ENCODE data around the gene PHLDB1.

Gene PHLDB1

GRCh38 chr11:118659314-118659952 lies 52.0 kb downstream of the PHLDB1 start:
- no peak overlapping the region for H3K27ac ChIP-seq (ENCODE audit: insufficient read depth, low read depth, low read length, poor library complexity, severe bottlenecking)
- H3K4me3 ChIP-seq (ENCODE audit: insufficient read depth, low read depth, low read length), result no peak overlapping the region
- no peaks in the 10 kb centered on the region for H3K9me3 ChIP-seq (ENCODE audit: control insufficient read depth, low read length)
- peaks cover 11% of the 10 kb centered on the region for H3K36me3 ChIP-seq (ENCODE audit: control insufficient read depth, insufficient read depth, low read length)
- peaks cover 12% of the 10 kb centered on the region for H3K4me1 ChIP-seq (ENCODE audit: control insufficient read depth, insufficient read depth, low read length)
- WGBS, 2 experiments, result 27 to 28% methylated on average over 26 of the region's 26 CpGs
- no peaks in the 10 kb centered on the region for H3K27me3 ChIP-seq (ENCODE audit: control insufficient read depth, insufficient read depth, low read length, poor library complexity, severe bottlenecking)

GRCh38 chr11:118659953-118660680 lies 52.7 kb downstream of the PHLDB1 start:
- Histone ChIP-seq H3K27me3 (ENCODE audit: control insufficient read depth, insufficient read depth, low read length, poor library complexity, severe bottlenecking) (no peaks in the 10 kb centered on the region), H3K4me3 (ENCODE audit: insufficient read depth, low read depth, low read length) (no peak overlapping the region), H3K4me1 (ENCODE audit: control insufficient read depth, insufficient read depth, low read length) (peaks cover 12% of the 10 kb centered on the region), H3K36me3 (ENCODE audit: control insufficient read depth, insufficient read depth, low read length) (peaks cover 11% of the 10 kb centered on the region), H3K9me3 (ENCODE audit: control insufficient read depth, low read length) (no peaks in the 10 kb centered on the region), H3K27ac (ENCODE audit: insufficient read depth, low read depth, low read length, poor library complexity, severe bottlenecking) (no peak overlapping the region)
- WGBS, 2 experiments, result 85 to 86% methylated on average over 14 of the region's 14 CpGs

GRCh38 chr11:118660681-118661424 lies 53.4 kb downstream of the PHLDB1 start:
- peaks cover 6% of the 10 kb centered on the region for H3K36me3 ChIP-seq (ENCODE audit: control insufficient read depth, insufficient read depth, low read length)
- WGBS, 2 experiments, result 85 to 91% methylated on average over 7 of the region's 7 CpGs
- no peaks in the 10 kb centered on the region for H3K27me3 ChIP-seq (ENCODE audit: control insufficient read depth, insufficient read depth, low read length, poor library complexity, severe bottlenecking)
- no peak overlapping the region for H3K4me3 ChIP-seq (ENCODE audit: insufficient read depth, low read depth, low read length)
- H3K27ac ChIP-seq (ENCODE audit: insufficient read depth, low read depth, low read length, poor library complexity, severe bottlenecking), result no peak overlapping the region
- no peaks in the 10 kb centered on the region for H3K9me3 ChIP-seq (ENCODE audit: control insufficient read depth, low read length)
- H3K4me1 ChIP-seq (ENCODE audit: control insufficient read depth, insufficient read depth, low read length), result peaks cover 12% of the 10 kb centered on the region

- 95% methylated on average over 19 of the region's 19 CpGs for WGBS, 2 experiments
- Histone ChIP-seq H3K9me3 (ENCODE audit: control insufficient read depth, low read length) (no peaks in the 10 kb centered on the region), H3K4me3 (ENCODE audit: insufficient read depth, low read depth, low read length) (no peak overlapping the region), H3K4me1 (ENCODE audit: control insufficient read depth, insufficient read depth, low read length) (peaks cover 12% of the 10 kb centered on the region), H3K27me3 (ENCODE audit: control insufficient read depth, insufficient read depth, low read length, poor library complexity, severe bottlenecking) (no peaks in the 10 kb centered on the region), H3K27ac (ENCODE audit: insufficient read depth, low read depth, low read length, poor library complexity, severe bottlenecking) (no peak overlapping the region), H3K36me3 (ENCODE audit: control insufficient read depth, insufficient read depth, low read length) (peaks cover 5% of the 10 kb centered on the region)
Observed at GRCh38 chr11:118661425-118662301, 54.2 kb downstream of the PHLDB1 start.

GRCh38 chr11:118662401-118663271 lies 55.2 kb downstream of the PHLDB1 start:
- Histone ChIP-seq H3K36me3 (ENCODE audit: control insufficient read depth, insufficient read depth, low read length) (no peaks in the 10 kb centered on the region), H3K27me3 (ENCODE audit: control insufficient read depth, insufficient read depth, low read length, poor library complexity, severe bottlenecking) (no peaks in the 10 kb centered on the region), H3K9me3 (ENCODE audit: control insufficient read depth, low read length) (no peaks in the 10 kb centered on the region), H3K27ac (ENCODE audit: insufficient read depth, low read depth, low read length, poor library complexity, severe bottlenecking) (no peak overlapping the region), H3K4me1 (ENCODE audit: control insufficient read depth, insufficient read depth, low read length) (peaks cover 12% of the 10 kb centered on the region), H3K4me3 (ENCODE audit: insufficient read depth, low read depth, low read length) (no peak overlapping the region)
- 87 to 88% methylated on average over 8 of the region's 8 CpGs for WGBS, 2 experiments

GRCh38 chr11:118663381-118663780 lies 56.0 kb downstream of the PHLDB1 start:
- Histone ChIP-seq H3K36me3 (ENCODE audit: control insufficient read depth, insufficient read depth, low read length) (no peaks in the 10 kb centered on the region), H3K9me3 (ENCODE audit: control insufficient read depth, low read length) (no peaks in the 10 kb centered on the region), H3K27ac (ENCODE audit: insufficient read depth, low read depth, low read length, poor library complexity, severe bottlenecking) (no peak overlapping the region), H3K4me1 (ENCODE audit: control insufficient read depth, insufficient read depth, low read length) (peaks cover 12% of the 10 kb centered on the region), H3K4me3 (ENCODE audit: insufficient read depth, low read depth, low read length) (no peak overlapping the region), H3K27me3 (ENCODE audit: control insufficient read depth, insufficient read depth, low read length, poor library complexity, severe bottlenecking) (no peaks in the 10 kb centered on the region)
- whole genome bisulfite sequencing, 2 experiments, result 91 to 92% methylated on average over 4 of the region's 4 CpGs

- H3K4me3 ChIP-seq (ENCODE audit: insufficient read depth, low read depth, low read length), result no peak overlapping the region
- whole genome bisulfite sequencing, 2 experiments, result 84 to 85% methylated on average over 3 of the region's 3 CpGs
Observed at GRCh38 chr11:118663902-118664301, 56.5 kb downstream of the PHLDB1 start.

GRCh38 chr11:118666371-118666770 lies 59.0 kb downstream of the PHLDB1 start:
- Histone ChIP-seq H3K27me3 (ENCODE audit: control insufficient read depth, insufficient read depth, low read length, poor library complexity, severe bottlenecking) (no peaks in the 10 kb centered on the region), H3K36me3 (ENCODE audit: control insufficient read depth, insufficient read depth, low read length) (no peaks in the 10 kb centered on the region), H3K27ac (ENCODE audit: insufficient read depth, low read depth, low read length, poor library complexity, severe bottlenecking) (no peak overlapping the region), H3K4me3 (ENCODE audit: insufficient read depth, low read depth, low read length) (no peak overlapping the region), H3K4me1 (ENCODE audit: control insufficient read depth, insufficient read depth, low read length) (peaks cover 4% of the 10 kb centered on the region), H3K9me3 (ENCODE audit: control insufficient read depth, low read length) (no peaks in the 10 kb centered on the region)
- WGBS, 2 experiments, result 90 to 92% methylated on average over 5 of the region's 5 CpGs

More at GRCh38 chr11:118663902-118664301, 56.5 kb downstream of the PHLDB1 start:
- no peaks in the 10 kb centered on the region for H3K27me3 ChIP-seq (ENCODE audit: control insufficient read depth, insufficient read depth, low read length, poor library complexity, severe bottlenecking)
- H3K36me3 ChIP-seq (ENCODE audit: control insufficient read depth, insufficient read depth, low read length), result no peaks in the 10 kb centered on the region
- H3K9me3 ChIP-seq (ENCODE audit: control insufficient read depth, low read length), result no peaks in the 10 kb centered on the region
- H3K27ac ChIP-seq (ENCODE audit: insufficient read depth, low read depth, low read length, poor library complexity, severe bottlenecking), result no peak overlapping the region
- peaks cover 12% of the 10 kb centered on the region for H3K4me1 ChIP-seq (ENCODE audit: control insufficient read depth, insufficient read depth, low read length)

GRCh38 chr11:118670063-118670462 lies 62.6 kb downstream of the PHLDB1 start:
- no peaks in the 10 kb centered on the region for H3K36me3 ChIP-seq (ENCODE audit: control insufficient read depth, insufficient read depth, low read length)
- WGBS, 2 experiments, result 83 to 90% methylated on average over 2 of the region's 2 CpGs

More at GRCh38 chr11:118670063-118670462, 62.6 kb downstream of the PHLDB1 start:
- H3K27me3 ChIP-seq (ENCODE audit: control insufficient read depth, insufficient read depth, low read length, poor library complexity, severe bottlenecking), result no peaks in the 10 kb centered on the region
- no peak overlapping the region for H3K4me3 ChIP-seq (ENCODE audit: insufficient read depth, low read depth, low read length)
- no peaks in the 10 kb centered on the region for H3K9me3 ChIP-seq (ENCODE audit: control insufficient read depth, low read length)
- no peak overlapping the region for H3K27ac ChIP-seq (ENCODE audit: insufficient read depth, low read depth, low read length, poor library complexity, severe bottlenecking)
- no peaks in the 10 kb centered on the region for H3K4me1 ChIP-seq (ENCODE audit: control insufficient read depth, insufficient read depth, low read length)

Data from ectodermal cell (in vitro differentiated cells).